ENCODE results near the gene CC2D1A.
"Not testable (repeated sequence)": the region's sequence is repeated elsewhere in the genome, so short reads cannot be mapped to it uniquely, and the experiment has no call there.

Gene CC2D1A

GRCh38 chr19:13961826-13962698 is 56.1 kb downstream of the CC2D1A start:
- DNase-seq (ENCODE audit: low read depth, low spot score): no peak

GRCh38 chr19:13962699-13963602 is 57.0 kb downstream of the CC2D1A start:
- DNase-seq (ENCODE audit: low read depth, low spot score): no peak

GRCh38 chr19:13963603-13964105 is 57.7 kb downstream of the CC2D1A start:
- DNase-seq (ENCODE audit: low read depth, low spot score): no peak

- DNase-seq (ENCODE audit: low read depth, low spot score): no peak
Observed at GRCh38 chr19:13964776-13965175, 58.8 kb downstream of the CC2D1A start.

GRCh38 chr19:13965377-13965896 is 59.4 kb downstream of the CC2D1A start:
- no peak for DNase-seq (ENCODE audit: low read depth, low spot score)

- no peak for DNase-seq (ENCODE audit: low read depth, low spot score)
Observed at GRCh38 chr19:13965926-13966683, 60.1 kb downstream of the CC2D1A start.

- DNase-seq (ENCODE audit: low read depth, low spot score): no peak
Observed at GRCh38 chr19:13966684-13967128, 60.7 kb downstream of the CC2D1A start.

GRCh38 chr19:13967206-13967605 is 61.2 kb downstream of the CC2D1A start:
- DNase-seq (ENCODE audit: low read depth, low spot score): not testable (repeated sequence)

GRCh38 chr19:13968383-13968935 is 62.5 kb downstream of the CC2D1A start:
- no peak for DNase-seq (ENCODE audit: low read depth, low spot score)

GRCh38 chr19:13968999-13969398 is 63.0 kb downstream of the CC2D1A start:
- no peak for DNase-seq (ENCODE audit: low read depth, low spot score)

- DNase-seq (ENCODE audit: low read depth, low spot score): no peak
Observed at GRCh38 chr19:13969897-13970296, 63.9 kb downstream of the CC2D1A start.

GRCh38 chr19:13971868-13972267 is 65.9 kb downstream of the CC2D1A start:
- not testable (repeated sequence) for DNase-seq (ENCODE audit: low read depth, low spot score)

GRCh38 chr19:13972368-13973155 is 66.6 kb downstream of the CC2D1A start:
- DNase-seq (ENCODE audit: low read depth, low spot score): no peak

GRCh38 chr19:13973479-13973878 is 67.5 kb downstream of the CC2D1A start:
- not testable (repeated sequence) for DNase-seq (ENCODE audit: low read depth, low spot score)

- DNase-seq (ENCODE audit: low read depth, low spot score): peak; percentile 92
Observed at GRCh38 chr19:13974073-13974472, 68.1 kb downstream of the CC2D1A start.

GRCh38 chr19:13975870-13976269 is 69.9 kb downstream of the CC2D1A start:
- DNase-seq (ENCODE audit: low read depth, low spot score): no peak

GRCh38 chr19:13976446-13976845 is 70.4 kb downstream of the CC2D1A start:
- DNase-seq (ENCODE audit: low read depth, low spot score): no peak

GRCh38 chr19:13977803-13978202 is 71.8 kb downstream of the CC2D1A start:
- DNase-seq (ENCODE audit: low read depth, low spot score): no peak

GRCh38 chr19:13978351-13979243 is 72.6 kb downstream of the CC2D1A start:
- peak; percentile 89 for DNase-seq (ENCODE audit: low read depth, low spot score)
